ENCODE results near the gene GPC5. TPM values are rescaled to one million over a fixed set of nuclear protein-coding genes. Genes with fewer than 3 reads are reported as not detected.
"Not testable (repeated sequence)": the region's sequence is repeated elsewhere in the genome, so short reads cannot be mapped to it uniquely, and the experiment has no call there.

The GPC5 gene
- total RNA-seq, 1 experiment from 2014 or later, result not detected

- CTCF ChIA-PET, result no interaction called here
- intact Hi-C loops (cut with micrococcal nuclease; ENCODE audit: unreplicated experiment), result no loop called here
- Mint-ChIP-seq H3K4me1 (ENCODE audit: low read depth, unreplicated experiment) (no peaks in the 10 kb centered on the region), H3K9me3 (ENCODE audit: low read depth, unreplicated experiment) (peaks cover 2% of the 10 kb centered on the region), H3K27ac (ENCODE audit: unreplicated experiment) (no peak overlapping the region), H3K36me3 (ENCODE audit: insufficient read depth, unreplicated experiment) (no peaks in the 10 kb centered on the region), H3K27me3 (ENCODE audit: unreplicated experiment) (no peaks in the 10 kb centered on the region), H3K4me3 (ENCODE audit: low read depth, unreplicated experiment) (no peak overlapping the region)
- no TSS peak for BruUV-seq (replicated peaks)
- TF ChIP-seq, protein P1, sequence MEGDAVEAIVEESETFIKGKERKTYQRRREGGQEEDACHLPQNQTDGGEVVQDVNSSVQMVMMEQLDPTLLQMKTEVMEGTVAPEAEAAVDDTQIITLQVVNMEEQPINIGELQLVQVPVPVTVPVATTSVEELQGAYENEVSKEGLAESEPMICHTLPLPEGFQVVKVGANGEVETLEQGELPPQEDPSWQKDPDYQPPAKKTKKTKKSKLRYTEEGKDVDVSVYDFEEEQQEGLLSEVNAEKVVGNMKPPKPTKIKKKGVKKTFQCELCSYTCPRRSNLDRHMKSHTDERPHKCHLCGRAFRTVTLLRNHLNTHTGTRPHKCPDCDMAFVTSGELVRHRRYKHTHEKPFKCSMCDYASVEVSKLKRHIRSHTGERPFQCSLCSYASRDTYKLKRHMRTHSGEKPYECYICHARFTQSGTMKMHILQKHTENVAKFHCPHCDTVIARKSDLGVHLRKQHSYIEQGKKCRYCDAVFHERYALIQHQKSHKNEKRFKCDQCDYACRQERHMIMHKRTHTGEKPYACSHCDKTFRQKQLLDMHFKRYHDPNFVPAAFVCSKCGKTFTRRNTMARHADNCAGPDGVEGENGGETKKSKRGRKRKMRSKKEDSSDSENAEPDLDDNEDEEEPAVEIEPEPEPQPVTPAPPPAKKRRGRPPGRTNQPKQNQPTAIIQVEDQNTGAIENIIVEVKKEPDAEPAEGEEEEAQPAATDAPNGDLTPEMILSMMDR (IDR thresholded peaks at IDR 0.05; ENCODE audit: unreplicated experiment), result no peak
- DNase-seq, result no peak
These were observed 1112.0 kb downstream of the GPC5 start for GRCh38 chr13:92510416-92510815.

GRCh38 chr13:92512852-92513251 lies 1114.4 kb downstream of the GPC5 start:
- intact Hi-C loops (cut with micrococcal nuclease; ENCODE audit: unreplicated experiment), result no loop called here
- H3K27me3 Mint-ChIP-seq (ENCODE audit: unreplicated experiment), result no peaks in the 10 kb centered on the region
- BruUV-seq (replicated peaks), result no TSS peak
- H3K27ac Mint-ChIP-seq (ENCODE audit: unreplicated experiment), result no peak overlapping the region
- no peak for DNase-seq
- H3K4me3 Mint-ChIP-seq (ENCODE audit: low read depth, unreplicated experiment), result no peak overlapping the region
- no peaks in the 10 kb centered on the region for H3K4me1 Mint-ChIP-seq (ENCODE audit: low read depth, unreplicated experiment)
- CTCF ChIA-PET, result no interaction called here
- peaks cover 2% of the 10 kb centered on the region for H3K9me3 Mint-ChIP-seq (ENCODE audit: low read depth, unreplicated experiment)
- no peaks in the 10 kb centered on the region for H3K36me3 Mint-ChIP-seq (ENCODE audit: insufficient read depth, unreplicated experiment)
- TF ChIP-seq, protein P1 (IDR thresholded peaks at IDR 0.05; ENCODE audit: unreplicated experiment), result no peak

GRCh38 chr13:92513672-92514071 lies 1115.3 kb downstream of the GPC5 start:
- CTCF ChIA-PET, result no interaction called here
- BruUV-seq (replicated peaks), result no TSS peak
- Mint-ChIP-seq H3K27ac (ENCODE audit: unreplicated experiment) (no peak overlapping the region), H3K27me3 (ENCODE audit: unreplicated experiment) (no peaks in the 10 kb centered on the region), H3K9me3 (ENCODE audit: low read depth, unreplicated experiment) (peaks cover 2% of the 10 kb centered on the region), H3K4me3 (ENCODE audit: low read depth, unreplicated experiment) (no peak overlapping the region), H3K4me1 (ENCODE audit: low read depth, unreplicated experiment) (no peaks in the 10 kb centered on the region), H3K36me3 (ENCODE audit: insufficient read depth, unreplicated experiment) (no peaks in the 10 kb centered on the region)
- TF ChIP-seq, protein P1 (IDR thresholded peaks at IDR 0.05; ENCODE audit: unreplicated experiment), result no peak
- DNase-seq, result no peak
- intact Hi-C loops (cut with micrococcal nuclease; ENCODE audit: unreplicated experiment), result no loop called here

GRCh38 chr13:92514420-92515125 lies 1116.2 kb downstream of the GPC5 start:
- Mint-ChIP-seq H3K27ac (ENCODE audit: unreplicated experiment) (no peak overlapping the region), H3K36me3 (ENCODE audit: insufficient read depth, unreplicated experiment) (no peaks in the 10 kb centered on the region), H3K4me3 (ENCODE audit: low read depth, unreplicated experiment) (no peak overlapping the region), H3K27me3 (ENCODE audit: unreplicated experiment) (no peaks in the 10 kb centered on the region), H3K4me1 (ENCODE audit: low read depth, unreplicated experiment) (no peaks in the 10 kb centered on the region), H3K9me3 (ENCODE audit: low read depth, unreplicated experiment) (peaks cover 2% of the 10 kb centered on the region)
- CTCF ChIA-PET, result no interaction called here
- DNase-seq, result no peak
- BruUV-seq (replicated peaks), result no TSS peak
- intact Hi-C loops (cut with micrococcal nuclease; ENCODE audit: unreplicated experiment), result no loop called here
- TF ChIP-seq, protein P1 (IDR thresholded peaks at IDR 0.05; ENCODE audit: unreplicated experiment), result no peak

DNA sequence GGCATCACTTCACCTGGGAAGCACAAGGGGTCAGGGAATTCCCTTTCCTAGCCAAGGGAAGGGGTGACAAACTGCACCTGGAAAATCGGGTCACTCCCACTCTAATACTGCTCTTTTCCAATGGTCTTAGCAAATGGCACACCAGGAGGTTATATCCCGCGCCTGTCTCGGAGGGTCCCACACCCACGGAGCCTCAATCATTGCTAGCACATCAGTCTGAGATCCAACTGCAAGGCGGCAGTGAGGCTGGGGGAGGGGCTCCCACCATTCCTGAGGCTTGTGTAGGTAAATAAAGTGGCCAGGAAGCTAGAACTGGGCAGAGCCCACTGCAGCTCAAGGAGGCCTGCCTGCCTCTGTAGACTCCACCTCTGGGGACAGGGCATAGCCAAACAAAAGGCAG lies 1118.5 kb downstream of the GPC5 start:
- H3K27me3 Mint-ChIP-seq (ENCODE audit: unreplicated experiment); DNase-seq; H3K4me1 Mint-ChIP-seq (ENCODE audit: low read depth, unreplicated experiment); H3K9me3 Mint-ChIP-seq (ENCODE audit: low read depth, unreplicated experiment); intact Hi-C loops (cut with micrococcal nuclease; ENCODE audit: unreplicated experiment); H3K27ac Mint-ChIP-seq (ENCODE audit: unreplicated experiment); BruUV-seq (replicated peaks); H3K4me3 Mint-ChIP-seq (ENCODE audit: low read depth, unreplicated experiment); H3K36me3 Mint-ChIP-seq (ENCODE audit: insufficient read depth, unreplicated experiment); CTCF ChIA-PET: not testable (repeated sequence)

DNA sequence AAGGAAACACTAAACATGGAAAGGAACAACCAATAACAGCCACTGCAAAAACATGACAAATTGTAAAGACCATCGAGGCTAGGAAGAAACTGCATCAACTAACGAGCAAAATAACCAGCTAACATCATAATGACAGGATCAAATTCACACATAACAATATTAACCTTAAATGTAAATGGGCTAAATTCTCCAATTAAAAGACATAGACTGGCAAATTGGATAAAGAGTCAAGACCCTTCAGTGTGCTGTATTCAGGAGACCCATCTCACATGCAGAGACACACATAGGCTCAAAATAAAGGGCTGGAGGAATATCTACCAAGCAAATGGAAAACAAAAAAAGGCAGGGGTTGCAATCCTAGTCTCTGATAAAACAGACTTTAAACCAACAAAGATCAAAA lies 1120.2 kb downstream of the GPC5 start:
- H3K4me3 Mint-ChIP-seq (ENCODE audit: low read depth, unreplicated experiment); BruUV-seq (replicated peaks); CTCF ChIA-PET: not testable (repeated sequence)

More for the DNA sequence above, 1120.2 kb downstream of the GPC5 start:
- H3K4me1 Mint-ChIP-seq (ENCODE audit: low read depth, unreplicated experiment); H3K36me3 Mint-ChIP-seq (ENCODE audit: insufficient read depth, unreplicated experiment); H3K27ac Mint-ChIP-seq (ENCODE audit: unreplicated experiment); H3K27me3 Mint-ChIP-seq (ENCODE audit: unreplicated experiment); intact Hi-C loops (cut with micrococcal nuclease; ENCODE audit: unreplicated experiment); DNase-seq; H3K9me3 Mint-ChIP-seq (ENCODE audit: low read depth, unreplicated experiment): not testable (repeated sequence)
